HG02852 (cell line): Measurements from ENCODE around the gene CCDC40.

Source experiments
- ATAC-seq: cut with Tn5 transposase; IDR thresholded peaks from one replicate; pipeline ENCODE4 v1.9.1; 2021; ENCODE audit warnings: mild to moderate bottlenecking, moderate library complexity; ENCODE audit not compliant: unreplicated experiment

Gene CCDC40

GRCh38 chr17:80130992-80131391, 94.5 kb downstream of the CCDC40 start:
- no peak for ATAC-seq

- ATAC-seq: no peak
These were observed 96.6 kb downstream of the CCDC40 start for GRCh38 chr17:80132906-80133625.

- ATAC-seq: no peak
These were observed 97.2 kb downstream of the CCDC40 start for GRCh38 chr17:80133626-80133970.

DNA sequence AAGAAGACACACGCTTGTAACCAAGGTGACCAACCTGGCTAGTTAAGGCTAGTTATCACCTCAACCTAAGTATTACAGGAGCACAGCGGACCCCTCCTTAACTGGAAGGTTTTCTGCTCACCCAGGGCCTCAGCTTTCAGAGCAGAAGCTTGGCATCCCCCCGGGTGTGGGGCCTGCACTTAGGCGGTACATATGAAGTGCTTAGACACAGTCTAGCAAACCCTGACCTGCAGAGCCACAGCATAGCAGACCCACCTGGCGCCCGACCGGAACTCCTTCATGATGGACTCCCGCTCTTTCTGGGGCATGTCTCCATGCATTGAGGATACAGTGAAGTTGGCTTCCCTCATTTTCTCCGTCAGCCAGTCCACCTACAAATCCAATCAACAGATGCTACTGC, 100.7 kb downstream of the CCDC40 start:
- no peak for ATAC-seq

DNA sequence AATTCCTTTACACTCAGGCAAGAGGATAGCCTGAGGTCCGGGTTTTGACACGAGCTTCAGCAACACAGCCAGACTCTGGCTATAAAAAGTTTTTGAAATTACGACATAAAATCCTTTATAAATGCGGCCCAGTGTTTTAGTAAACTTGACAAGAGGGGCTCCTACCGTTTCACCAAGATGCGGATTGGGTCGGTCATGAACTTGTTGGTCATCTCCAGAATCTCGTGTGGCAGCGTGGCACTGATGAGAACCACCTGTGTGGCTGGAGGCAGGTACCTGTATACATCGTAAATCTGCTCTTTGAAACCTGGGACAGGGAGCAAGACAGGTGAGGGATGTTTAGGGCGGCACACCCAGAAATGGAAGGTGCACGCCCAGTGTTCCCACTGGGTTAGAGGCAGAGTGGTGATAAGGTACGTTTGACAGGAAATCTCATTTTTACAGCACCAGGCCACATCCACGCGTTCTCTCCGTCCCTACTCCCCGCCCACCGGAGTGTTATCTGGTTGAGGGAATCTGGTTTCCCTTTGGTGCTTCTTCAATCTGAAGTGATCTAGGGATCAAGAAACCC, 102.5 kb downstream of the CCDC40 start:
- ATAC-seq: no peak

DNA sequence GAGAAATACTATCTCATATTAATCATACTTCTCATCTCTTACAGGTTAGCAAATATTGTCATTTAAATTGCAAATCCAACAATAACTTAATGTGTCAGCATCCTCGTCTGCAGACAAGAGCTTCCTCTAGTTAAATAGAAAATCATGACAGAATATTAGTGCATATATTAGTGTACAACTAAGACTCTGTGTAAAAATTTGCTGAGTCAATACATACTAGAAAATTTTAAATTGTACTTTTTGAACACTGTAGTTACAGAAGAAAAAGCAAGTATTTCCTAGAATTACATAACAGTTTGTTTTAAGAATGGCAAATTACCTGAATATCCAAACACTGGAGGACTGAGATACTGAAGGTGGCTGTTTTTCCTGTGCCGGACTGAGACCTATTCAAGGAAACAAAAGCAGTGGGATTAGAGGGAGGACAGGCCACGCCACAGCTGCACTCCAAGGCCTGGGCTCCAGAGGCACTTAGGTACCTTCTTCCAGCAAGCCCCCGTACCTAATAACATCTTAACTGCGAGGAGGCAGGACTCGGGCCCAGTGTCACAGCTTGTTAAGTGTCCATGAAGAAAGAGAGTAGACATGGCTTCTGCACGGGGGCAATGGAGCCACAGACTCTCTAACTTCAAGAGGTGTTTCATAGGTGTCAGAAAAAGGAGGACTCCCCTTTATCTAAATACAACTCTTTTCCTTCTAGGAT, 105.2 kb downstream of the CCDC40 start:
- ATAC-seq: no peak

GRCh38 chr17:80142929-80143328, 106.5 kb downstream of the CCDC40 start:
- ATAC-seq: no peak

DNA sequence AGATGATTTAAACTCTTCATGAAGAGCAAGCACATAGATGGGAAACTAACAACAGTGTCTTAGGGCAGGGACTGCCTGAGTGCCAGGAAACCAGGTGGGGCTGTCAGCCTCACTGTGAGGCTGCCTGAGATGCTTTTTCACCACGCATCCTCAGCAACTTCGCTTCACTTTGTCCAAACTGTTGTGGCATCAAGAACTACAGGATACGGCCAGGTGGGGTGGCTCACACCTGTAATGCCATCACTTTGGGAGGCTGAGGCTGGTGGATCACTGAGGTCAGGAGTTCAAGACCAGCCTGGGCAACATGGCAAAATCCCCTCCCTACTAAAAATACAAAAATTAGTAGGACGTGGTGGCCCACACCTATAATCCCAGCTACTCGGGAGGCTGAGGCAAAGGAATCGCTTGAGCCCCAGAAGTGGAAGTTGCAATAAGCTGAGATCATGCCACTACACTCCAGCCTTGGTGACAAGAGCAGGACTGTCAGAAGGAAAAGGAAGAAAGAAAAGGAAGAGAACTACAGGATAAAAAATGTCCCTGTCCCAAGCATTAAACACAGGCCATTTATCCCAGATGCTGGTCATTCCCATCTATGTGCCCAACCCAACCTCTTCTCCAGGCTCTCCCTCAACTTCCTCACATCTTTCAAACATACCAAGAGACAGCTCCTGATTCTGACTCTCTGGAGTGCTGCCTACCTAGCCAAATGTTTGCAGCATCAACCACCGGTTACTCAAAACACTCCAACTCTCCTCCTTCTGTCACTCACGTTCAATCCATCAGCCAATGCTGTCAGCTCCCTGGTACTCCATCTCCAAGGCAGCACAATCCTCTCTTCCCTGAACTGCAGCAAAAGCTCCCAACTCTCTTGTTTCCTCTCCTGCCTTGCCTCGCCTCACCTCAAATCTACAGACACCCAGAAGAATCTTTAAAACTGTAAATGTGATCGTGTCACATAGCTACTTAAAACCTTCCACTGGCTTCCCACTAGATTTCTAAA, 108.9 kb downstream of the CCDC40 start:
- no peak for ATAC-seq

DNA sequence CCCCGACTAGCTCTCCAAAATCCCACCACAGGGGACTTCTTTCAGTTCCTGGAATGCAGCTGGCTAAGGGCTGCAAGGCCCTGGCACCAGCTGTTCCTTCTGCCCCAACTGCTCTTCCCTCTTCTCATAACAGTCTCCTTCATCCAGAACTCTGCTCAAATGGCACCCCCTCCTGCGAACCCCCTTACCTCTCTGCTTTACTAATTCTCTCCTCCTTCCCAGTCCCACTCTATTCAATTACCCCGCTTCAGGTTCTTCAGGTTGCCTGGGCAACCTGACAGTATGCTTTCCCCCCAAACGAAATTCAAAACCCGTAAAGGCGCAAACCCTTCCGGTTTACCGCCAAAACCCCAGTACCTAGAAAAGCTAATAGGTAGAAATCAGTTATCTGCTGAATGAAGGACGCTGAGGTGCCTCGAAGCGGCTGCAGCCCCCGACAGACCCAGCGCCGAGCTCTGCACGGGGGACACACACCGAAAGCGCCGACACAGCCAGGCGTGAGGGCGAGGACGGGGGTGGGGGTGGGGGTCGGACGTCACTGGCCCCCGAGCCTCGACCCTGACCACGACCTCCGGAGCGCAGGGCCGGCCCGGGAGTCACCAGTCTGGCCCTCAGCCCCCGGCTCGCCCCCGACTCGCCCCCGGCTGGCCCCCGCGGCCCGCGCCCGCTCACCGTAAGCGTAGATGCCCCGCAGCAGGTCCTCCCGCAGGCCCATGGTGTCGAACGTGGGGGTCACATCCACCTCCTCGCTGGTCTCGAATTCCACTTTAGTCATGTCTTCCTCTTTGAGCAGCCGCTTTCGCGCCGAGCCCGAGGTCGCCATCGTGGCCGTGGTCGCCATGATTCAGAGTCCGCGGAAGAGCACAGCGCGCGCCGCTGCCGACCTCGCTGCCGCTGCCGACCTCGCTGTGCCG, 109.9 kb downstream of the CCDC40 start:
- ATAC-seq: peak; percentile 19

DNA sequence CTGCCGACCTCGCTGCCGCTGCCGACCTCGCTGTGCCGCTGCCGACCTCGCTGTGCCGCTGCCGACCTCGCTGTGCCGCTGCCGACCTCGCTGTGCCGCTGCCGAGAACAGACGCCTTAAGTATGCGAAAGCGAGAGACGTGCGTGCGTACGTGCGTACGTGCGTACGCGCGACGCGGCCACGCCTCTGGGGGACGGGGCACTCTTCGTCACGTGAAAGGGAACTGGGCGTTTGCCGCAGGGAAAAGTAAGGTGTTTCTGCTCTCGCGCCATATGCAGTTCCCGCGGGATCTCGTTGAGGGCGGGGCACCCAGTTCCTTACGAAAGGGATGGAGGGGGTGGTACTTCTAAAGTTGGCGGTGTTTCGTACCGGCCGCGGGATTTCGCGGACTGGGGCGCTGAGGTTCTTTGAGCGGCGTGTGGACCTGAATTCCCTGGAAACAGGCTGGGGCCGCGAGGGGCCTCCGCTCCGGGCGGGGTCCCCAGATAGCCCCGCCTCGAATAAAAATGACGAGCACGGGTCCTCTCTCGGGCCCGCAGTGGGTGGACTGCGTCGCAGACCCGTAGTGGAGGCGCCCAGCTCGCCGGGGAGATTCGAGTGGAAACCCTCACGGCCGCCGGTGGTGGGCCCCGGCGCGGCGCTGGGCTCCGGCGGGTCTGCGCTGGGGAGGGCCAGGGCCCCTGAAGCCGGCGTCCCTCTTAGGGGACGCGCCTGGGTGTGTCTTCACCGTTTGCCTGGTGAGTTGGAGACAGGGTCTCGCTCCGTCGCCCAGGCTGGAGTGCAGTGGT, 110.8 kb downstream of the CCDC40 start, which contains the start of gene EIF4A3:
EIF4A3 (minus strand) TSS at position 94 of the 788 bp plus-strand sequence. CDS start 167 bp downstream, outside the sequence.
- ATAC-seq: peak; percentile 83
